ENCODE measurements around the gene SURF1. TPM values are rescaled to one million over a fixed set of nuclear protein-coding genes. Genes with fewer than 3 reads are reported as not detected.

SURF1 gene
- total and polyA plus RNA-seq, 9 of the 15 experiments (the other 6 are each of a cell fraction or from before 2014, with no cell fraction given), result 16.1 to 31.3 (median 20.9) TPM

DNA sequence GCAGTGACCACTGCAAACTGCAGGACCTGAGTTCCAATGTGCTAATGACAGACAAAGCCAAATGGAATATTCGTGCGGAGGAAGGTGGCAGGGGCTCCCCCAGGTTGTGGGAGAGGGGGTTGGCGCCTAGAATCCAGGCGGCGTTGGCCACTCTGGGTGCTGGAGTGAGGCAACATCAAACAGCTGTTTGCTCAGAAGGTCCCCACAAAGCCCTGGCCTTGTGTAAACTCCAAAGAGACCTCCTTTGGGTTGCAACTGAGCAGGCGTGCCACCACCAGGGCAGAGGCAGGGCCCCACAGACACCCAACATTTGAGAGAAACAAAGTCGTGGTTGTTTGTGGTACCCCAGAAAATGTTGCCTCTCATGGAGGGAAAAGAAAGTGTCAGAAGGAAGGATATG, 34.4 kb upstream of the SURF1 start (continued):
- no peak for TF ChIP-seq ARID1B (IDR thresholded peaks at IDR 0.05)

DNA sequence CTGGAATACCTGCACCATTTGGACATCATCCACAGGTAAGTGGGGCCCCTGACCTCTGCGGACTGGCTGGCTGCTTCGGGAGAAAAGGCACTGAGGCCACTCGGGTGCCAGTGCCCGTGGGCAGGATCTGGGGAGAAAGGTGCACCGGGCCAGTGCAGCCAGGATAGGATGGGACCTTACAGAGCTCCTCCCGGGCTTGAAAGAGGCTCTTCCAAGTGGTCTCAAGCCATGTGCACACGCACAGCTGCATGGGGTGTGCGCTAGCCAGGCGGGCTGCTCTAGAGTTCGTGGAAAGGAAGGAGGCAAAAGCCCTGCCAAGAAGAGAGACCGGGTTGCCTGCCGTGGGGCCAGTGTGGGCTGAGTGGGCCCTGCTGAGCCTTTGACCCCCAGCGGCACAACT, 33.3 kb upstream of the SURF1 start:
- H3K27me3 ChIP-seq (ENCODE audit: control insufficient read depth in 2 of 2, insufficient read depth in 2 of 2, low read length in 2 of 2), result peaks cover 31 to 64% of the 10 kb centered on the region in 2 experiments; a peak in 4 of 5 replicates
- peaks cover 2% of the 10 kb centered on the region; the same call in 1 of the 2 replicates for H4K20me1 ChIP-seq (replicated peaks; ENCODE audit: control insufficient read depth, insufficient read depth, low read length)
- no peak overlapping the region for H3K9ac ChIP-seq (ENCODE audit: insufficient read depth in 1 of 2, low read depth in 2 of 2, low read length in 2 of 2)
- ATAC-seq (no peak), FAIRE-seq (no peak), DNase-seq (ENCODE audit: extremely low read depth in 1 of 4, low spot score in 3 of 4) (no peak)
- H3K36me3 ChIP-seq (ENCODE audit: control insufficient read depth, insufficient read depth, low read length), result no peaks in the 10 kb centered on the region
- no peak overlapping the region for H3K27ac ChIP-seq (ENCODE audit: extremely low read depth, low read depth, low read length)
- 6% methylated on average over 10 of the region's 13 CpGs for WGBS (ENCODE audit: insufficient coverage, low coverage, missing lambda C conversion rate)
- BruUV-seq (replicated peaks), result no TSS peak
- no peaks in the 10 kb centered on the region for H3K9me3 ChIP-seq (replicated peaks; ENCODE audit: control insufficient read depth, insufficient read depth, low read depth, low read length)
- in situ Hi-C loops (cut with MboI), result no loop called here
- TF ChIP-seq TBP (optimal IDR thresholded peaks at IDR 0.05; ENCODE audit: low read depth, low read length) (no peak), DACH1 (IDR thresholded peaks at IDR 0.05; ENCODE audit: partially characterized antibody) (no peak), HNRNPUL1 (IDR thresholded peaks at IDR 0.05; ENCODE audit: low read length) (no peak), ILK (tag; IDR thresholded peaks at IDR 0.05; ENCODE audit: borderline replicate concordance, low read depth) (no peak)
- intact Hi-C loops (cut with micrococcal nuclease), result no loop called here
- H3K79me2 ChIP-seq (ENCODE audit: control insufficient read depth, insufficient read depth, low read length), result no peaks in the 10 kb centered on the region
- H3K4me1 ChIP-seq (replicated peaks in 1 of 2; ENCODE audit: control insufficient read depth in 2 of 2, insufficient read depth in 2 of 2, low read length in 2 of 2), result peaks cover 0 to 17% of the 10 kb centered on the region in 2 experiments; a peak in 2 of 5 replicates
- H2AFZ ChIP-seq (ENCODE audit: low read depth, low read length), result no peak overlapping the region
- no peak overlapping the region for H3K4me2 ChIP-seq (ENCODE audit: insufficient read depth, low read length)
- ChIA-PET POLR2A (interaction anchor here (1.3 kb wide), 1 partner anchor 13 kb away, joined by 3 read pairs; no protein-coding TSS in a partner anchor), CTCF (ENCODE audit: low intra/inter-chr PET ratio) (no interaction called here)
- H3K9me1 ChIP-seq (ENCODE audit: control insufficient read depth, insufficient read depth, low read length), result no peaks in the 10 kb centered on the region
- no peak overlapping the region for H3K4me3 ChIP-seq
